Stomach (tissue), 4 donors: ENCODE data around the gene STAT6.
"Not testable (repeated sequence)": the region's sequence is repeated elsewhere in the genome, so short reads cannot be mapped to it uniquely, and the experiment has no call there.

Source experiments
- POLR2A ChIP-seq, 4 donors: fragments of 450-650 bp; IDR thresholded peaks; one replicate each; pipeline ENCODE4 v1.6.1; 2016; ENCODE audit warnings: antibody characterized with exemption in 4 of 4, control low read depth in 2 of 4, mild to moderate bottlenecking in 1 of 4, moderate library complexity in 1 of 4
- POLR2AphosphoS5 ChIP-seq, 3 donors: sonication (generic); formaldehyde crosslinking; IDR thresholded peaks; one replicate each; pipeline ENCODE4 v1.6.1; 2016; ENCODE audit warnings: antibody characterized with exemption in 3 of 3

DNA sequence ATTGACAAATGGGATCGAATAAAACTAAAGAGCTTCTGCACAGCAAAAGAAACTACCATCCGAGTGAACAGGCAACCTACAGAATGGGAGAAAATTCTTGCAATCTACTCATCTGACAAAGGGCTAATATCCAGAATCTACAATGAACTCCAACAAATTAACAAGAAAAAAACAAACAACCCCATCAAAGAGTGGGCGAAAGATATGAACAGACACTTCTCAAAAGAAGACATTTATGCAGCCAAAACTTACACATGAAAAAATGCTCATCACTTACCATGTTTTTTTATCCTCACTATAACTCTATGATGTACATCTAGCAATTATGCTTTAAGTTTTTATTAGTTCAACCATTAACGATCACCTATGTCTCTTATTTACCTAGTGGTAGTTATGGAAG lies 57.3 kb downstream of the STAT6 start:
- TF ChIP-seq POLR2AphosphoS5, POLR2A (IDR thresholded peaks at IDR 0.05): not testable (repeated sequence)
